NCI-H2196 treated with DMSO at 0.1 percent for 48 hours (cell line): ENCODE results near the gene FFAR2.

Experiments
- DNase-seq: peaks from one replicate; lab custom pipeline; 2025; ENCODE audit not compliant: unreplicated experiment; lab: John Stamatoyannopoulos, UW

Gene FFAR2

GRCh38 chr19:35484252-35485036 lies 36.4 kb downstream of the FFAR2 start:
- no peak for DNase-seq

- DNase-seq = no peak
These were observed 38.2 kb downstream of the FFAR2 start for GRCh38 chr19:35486268-35486708.

GRCh38 chr19:35487656-35488182 lies 39.7 kb downstream of the FFAR2 start:
- DNase-seq = no peak

- DNase-seq = no peak
These were observed 40.6 kb downstream of the FFAR2 start for GRCh38 chr19:35488677-35489076.

- no peak for DNase-seq
These were observed 42.3 kb downstream of the FFAR2 start, which contains the start of gene KRTDAP for GRCh38 chr19:35490364-35490763. TSS of gene KRTDAP (minus strand) at chr19:35490464. CDS start at chr19:35490442, 22 bp downstream.

- no peak for DNase-seq
These were observed 43.8 kb downstream of the FFAR2 start for GRCh38 chr19:35491836-35492360.

- no peak for DNase-seq
These were observed 45.9 kb downstream of the FFAR2 start for GRCh38 chr19:35493971-35494370.

- peak; percentile 69 for DNase-seq
These were observed 47.3 kb downstream of the FFAR2 start for GRCh38 chr19:35495107-35496064.

GRCh38 chr19:35497406-35497805 lies 49.3 kb downstream of the FFAR2 start:
- no peak for DNase-seq

- DNase-seq = no peak
These were observed 50.2 kb downstream of the FFAR2 start for GRCh38 chr19:35498220-35498619.

- no peak for DNase-seq
These were observed 51.0 kb downstream of the FFAR2 start for GRCh38 chr19:35498984-35499527.

GRCh38 chr19:35500611-35501010 lies 52.6 kb downstream of the FFAR2 start:
- DNase-seq = no peak
